ENCODE measurements around the gene LIPA. TPM values are rescaled to one million over a fixed set of nuclear protein-coding genes. Genes with fewer than 3 reads are reported as not detected.

Gene LIPA
- polyA plus RNA-seq, 1 donor (not counting 4 experiments of a cell fraction or from before 2014, with no cell fraction given) = 156 TPM

DNA sequence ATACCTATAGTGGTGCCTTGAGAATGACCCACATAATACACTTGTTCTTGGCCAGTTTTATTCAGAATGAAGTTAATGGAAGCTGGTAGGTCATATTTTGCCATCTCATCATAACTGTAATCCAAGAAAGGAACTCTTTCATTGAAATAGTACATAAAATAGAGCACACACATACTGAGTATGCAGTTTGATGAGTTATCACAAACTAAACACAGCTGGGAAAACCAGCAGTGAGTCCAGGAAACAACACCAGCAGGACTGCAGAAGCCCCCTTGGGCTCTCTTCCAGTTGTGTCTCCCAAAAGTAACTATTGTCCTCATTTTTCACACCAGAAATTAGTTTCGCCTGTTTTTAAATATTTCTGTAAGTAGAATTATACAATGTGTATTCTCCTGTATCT, 24.7 kb downstream of the LIPA start:
- no peak overlapping the region for H3K27ac ChIP-seq (ENCODE audit: control insufficient read depth, insufficient read depth, low read length)
- H2AFZ ChIP-seq (ENCODE audit: control insufficient read depth, low read length) = no peak overlapping the region
- FAIRE-seq = no peak
- no peaks in the 10 kb centered on the region for H3K27me3 ChIP-seq (ENCODE audit: control insufficient read depth, extremely low read depth, insufficient read depth, low read length)
- no peak overlapping the region for H3K4me2 ChIP-seq (ENCODE audit: control insufficient read depth, extremely low read depth, insufficient read depth, low read depth, low read length)
- TF ChIP-seq EZH2 (IDR thresholded peaks at IDR 0.05; ENCODE audit: low read length) = no peak
- TF ChIP-seq, protein P1, sequence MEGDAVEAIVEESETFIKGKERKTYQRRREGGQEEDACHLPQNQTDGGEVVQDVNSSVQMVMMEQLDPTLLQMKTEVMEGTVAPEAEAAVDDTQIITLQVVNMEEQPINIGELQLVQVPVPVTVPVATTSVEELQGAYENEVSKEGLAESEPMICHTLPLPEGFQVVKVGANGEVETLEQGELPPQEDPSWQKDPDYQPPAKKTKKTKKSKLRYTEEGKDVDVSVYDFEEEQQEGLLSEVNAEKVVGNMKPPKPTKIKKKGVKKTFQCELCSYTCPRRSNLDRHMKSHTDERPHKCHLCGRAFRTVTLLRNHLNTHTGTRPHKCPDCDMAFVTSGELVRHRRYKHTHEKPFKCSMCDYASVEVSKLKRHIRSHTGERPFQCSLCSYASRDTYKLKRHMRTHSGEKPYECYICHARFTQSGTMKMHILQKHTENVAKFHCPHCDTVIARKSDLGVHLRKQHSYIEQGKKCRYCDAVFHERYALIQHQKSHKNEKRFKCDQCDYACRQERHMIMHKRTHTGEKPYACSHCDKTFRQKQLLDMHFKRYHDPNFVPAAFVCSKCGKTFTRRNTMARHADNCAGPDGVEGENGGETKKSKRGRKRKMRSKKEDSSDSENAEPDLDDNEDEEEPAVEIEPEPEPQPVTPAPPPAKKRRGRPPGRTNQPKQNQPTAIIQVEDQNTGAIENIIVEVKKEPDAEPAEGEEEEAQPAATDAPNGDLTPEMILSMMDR (optimal IDR thresholded peaks at IDR 0.05 in 1 of 3, IDR thresholded peaks at IDR 0.05 in 1 of 3, conservative IDR thresholded peaks at IDR 0.05 in 1 of 3; ENCODE audit: extremely low read depth in 1 of 3, insufficient read depth in 2 of 3, low read length in 3 of 3) = no peak
- no peak overlapping the region for H3K9ac ChIP-seq (ENCODE audit: control insufficient read depth, extremely low read depth, insufficient read depth, low read length)
- no peak for DNase-seq (ENCODE audit: low read depth, low spot score)
- no peak overlapping the region for H3K4me3 ChIP-seq (ENCODE audit: control insufficient read depth in 2 of 3, extremely low read depth in 1 of 3, insufficient read depth in 2 of 3, low read depth in 1 of 3, low read length in 3 of 3)
- no peaks in the 10 kb centered on the region for H3K9me1 ChIP-seq (ENCODE audit: control insufficient read depth, extremely low read depth, insufficient read depth, low read length)
- no peaks in the 10 kb centered on the region for H3K79me2 ChIP-seq (ENCODE audit: control insufficient read depth, insufficient read depth, low read length)
- peaks cover 6 to 20% of the 10 kb centered on the region in 2 experiments for H3K36me3 ChIP-seq (ENCODE audit: control insufficient read depth in 2 of 2, extremely low read depth in 1 of 2, insufficient read depth in 2 of 2, low read length in 2 of 2)
- H3K4me1 ChIP-seq (ENCODE audit: control insufficient read depth, extremely low read depth, insufficient read depth, low read length) = no peaks in the 10 kb centered on the region
- H4K20me1 ChIP-seq (ENCODE audit: control insufficient read depth, extremely low read depth, insufficient read depth, low read length) = no peaks in the 10 kb centered on the region
- H3K9me3 ChIP-seq (ENCODE audit: control insufficient read depth, low read depth, low read length) = no peaks in the 10 kb centered on the region
- dilution Hi-C loops (cut with MboI; ENCODE audit: extremely low pct_ligation_motif_present, low sequenced_read_pairs) = no loop called here

GRCh38 chr10:89224739-89225443, 26.7 kb downstream of the LIPA start:
- DNase-seq (ENCODE audit: low read depth, low spot score) = no peak
- Histone ChIP-seq H3K4me2 (ENCODE audit: control insufficient read depth, extremely low read depth, insufficient read depth, low read depth, low read length) (no peak overlapping the region), H3K79me2 (ENCODE audit: control insufficient read depth, insufficient read depth, low read length) (no peaks in the 10 kb centered on the region), H3K9me3 (ENCODE audit: control insufficient read depth, low read depth, low read length) (no peaks in the 10 kb centered on the region), H3K9me1 (ENCODE audit: control insufficient read depth, extremely low read depth, insufficient read depth, low read length) (no peaks in the 10 kb centered on the region), H3K4me3 (ENCODE audit: control insufficient read depth in 2 of 3, extremely low read depth in 1 of 3, insufficient read depth in 2 of 3, low read depth in 1 of 3, low read length in 3 of 3) (no peak overlapping the region), H3K9ac (ENCODE audit: control insufficient read depth, extremely low read depth, insufficient read depth, low read length) (no peak overlapping the region), H3K4me1 (ENCODE audit: control insufficient read depth, extremely low read depth, insufficient read depth, low read length) (no peaks in the 10 kb centered on the region), H3K27ac (ENCODE audit: control insufficient read depth, insufficient read depth, low read length) (no peak overlapping the region), H3K36me3 (ENCODE audit: control insufficient read depth in 2 of 2, extremely low read depth in 1 of 2, insufficient read depth in 2 of 2, low read length in 2 of 2) (peaks cover 6 to 21% of the 10 kb centered on the region in 2 experiments), H4K20me1 (ENCODE audit: control insufficient read depth, extremely low read depth, insufficient read depth, low read length) (no peaks in the 10 kb centered on the region), H2AFZ (ENCODE audit: control insufficient read depth, low read length) (no peak overlapping the region), H3K27me3 (ENCODE audit: control insufficient read depth, extremely low read depth, insufficient read depth, low read length) (no peaks in the 10 kb centered on the region)
- TF ChIP-seq EZH2 (IDR thresholded peaks at IDR 0.05; ENCODE audit: low read length) = no peak
- TF ChIP-seq, protein P1 (optimal IDR thresholded peaks at IDR 0.05 in 1 of 3, IDR thresholded peaks at IDR 0.05 in 1 of 3, conservative IDR thresholded peaks at IDR 0.05 in 1 of 3; ENCODE audit: extremely low read depth in 1 of 3, insufficient read depth in 2 of 3, low read length in 3 of 3) = peak in 2 of 3 experiments; percentile 36 to 52
- FAIRE-seq = no peak
- dilution Hi-C loops (cut with MboI; ENCODE audit: extremely low pct_ligation_motif_present, low sequenced_read_pairs) = no loop called here
